Measurements from ENCODE around the gene HOXB6. TPM values are rescaled to one million over a fixed set of nuclear protein-coding genes. Genes with fewer than 3 reads are reported as not detected.
A peak's percentile ranks its signal among the peaks of the same experiment; 100 is the strongest.

HOXB6 gene
- total RNA-seq, 1 experiment from 2014 or later: 19.8 TPM

- CTCF ChIA-PET: interaction anchor here (0.6 to 0.8 kb wide), 5 partner anchors 52 to 367 kb away, joined by 3 to 5 read pairs (median 4); no protein-coding TSS in a partner anchor
Observed at GRCh38 chr17:48593840-48594537, 10.8 kb downstream of the HOXB6 start.

GRCh38 chr17:48593126-48593829 lies 11.5 kb downstream of the HOXB6 start, which contains the start of gene HOXB5:
TSS of gene HOXB5 (minus strand) at chr17:48593779. CDS start at chr17:48593682, 97 bp downstream.
- Histone ChIP-seq H3K27me3 (replicated peaks; ENCODE audit: insufficient read depth, low read depth, low read length, poor library complexity) (no peaks in the 10 kb centered on the region), H3K4me3 (ENCODE audit: low read depth, low read length, poor library complexity, severe bottlenecking) (peak within 1 kb of the TSS; percentile 5), H3K27ac (ENCODE audit: low read depth, low read length, poor library complexity, severe bottlenecking) (peak within 1 kb of the TSS; percentile 77), H3K9me3 (ENCODE audit: low read depth, low read length, poor library complexity, severe bottlenecking) (no peaks in the 10 kb centered on the region), H3K4me1 (ENCODE audit: insufficient read depth, low read length, poor library complexity, severe bottlenecking) (peaks cover 46% of the 10 kb centered on the region), H3K36me3 (ENCODE audit: insufficient read depth, low read length, poor library complexity, severe bottlenecking) (peaks cover 12% of the 10 kb centered on the region)
- no peak for TF ChIP-seq EZH2 (IDR thresholded peaks at IDR 0.05; ENCODE audit: borderline replicate concordance, low read depth, low read length, poor library complexity, severe bottlenecking)
- TF ChIP-seq, protein P1, sequence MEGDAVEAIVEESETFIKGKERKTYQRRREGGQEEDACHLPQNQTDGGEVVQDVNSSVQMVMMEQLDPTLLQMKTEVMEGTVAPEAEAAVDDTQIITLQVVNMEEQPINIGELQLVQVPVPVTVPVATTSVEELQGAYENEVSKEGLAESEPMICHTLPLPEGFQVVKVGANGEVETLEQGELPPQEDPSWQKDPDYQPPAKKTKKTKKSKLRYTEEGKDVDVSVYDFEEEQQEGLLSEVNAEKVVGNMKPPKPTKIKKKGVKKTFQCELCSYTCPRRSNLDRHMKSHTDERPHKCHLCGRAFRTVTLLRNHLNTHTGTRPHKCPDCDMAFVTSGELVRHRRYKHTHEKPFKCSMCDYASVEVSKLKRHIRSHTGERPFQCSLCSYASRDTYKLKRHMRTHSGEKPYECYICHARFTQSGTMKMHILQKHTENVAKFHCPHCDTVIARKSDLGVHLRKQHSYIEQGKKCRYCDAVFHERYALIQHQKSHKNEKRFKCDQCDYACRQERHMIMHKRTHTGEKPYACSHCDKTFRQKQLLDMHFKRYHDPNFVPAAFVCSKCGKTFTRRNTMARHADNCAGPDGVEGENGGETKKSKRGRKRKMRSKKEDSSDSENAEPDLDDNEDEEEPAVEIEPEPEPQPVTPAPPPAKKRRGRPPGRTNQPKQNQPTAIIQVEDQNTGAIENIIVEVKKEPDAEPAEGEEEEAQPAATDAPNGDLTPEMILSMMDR (conservative IDR thresholded peaks at IDR 0.05; ENCODE audit: low read depth, low read length): no peak
- BruUV-seq (replicated peaks): no TSS peak
- DNase-seq (ENCODE audit: low spot score): no peak
- intact Hi-C loops (cut with micrococcal nuclease; ENCODE audit: unreplicated experiment): no loop called here
- POLR2A ChIA-PET (ENCODE audit: low non-redundant PET): no interaction called here
- CTCF ChIA-PET: interaction anchor here (0.7 to 1.5 kb wide), 6 partner anchors 9 to 285 kb away, joined by 3 to 4 read pairs (median 3); no protein-coding TSS in a partner anchor

More at GRCh38 chr17:48593840-48594537, 10.8 kb downstream of the HOXB6 start:
- no peak for TF ChIP-seq EZH2 (IDR thresholded peaks at IDR 0.05; ENCODE audit: borderline replicate concordance, low read depth, low read length, poor library complexity, severe bottlenecking)
- TF ChIP-seq, protein P1 (conservative IDR thresholded peaks at IDR 0.05; ENCODE audit: low read depth, low read length): peak; percentile 96
- intact Hi-C loops (cut with micrococcal nuclease; ENCODE audit: unreplicated experiment): no loop called here
- Histone ChIP-seq H3K27me3 (replicated peaks; ENCODE audit: insufficient read depth, low read depth, low read length, poor library complexity) (no peaks in the 10 kb centered on the region), H3K36me3 (ENCODE audit: insufficient read depth, low read length, poor library complexity, severe bottlenecking) (peaks cover 12% of the 10 kb centered on the region), H3K4me3 (ENCODE audit: low read depth, low read length, poor library complexity, severe bottlenecking) (peak overlapping the region; percentile 5), H3K4me1 (ENCODE audit: insufficient read depth, low read length, poor library complexity, severe bottlenecking) (peaks cover 42% of the 10 kb centered on the region), H3K27ac (ENCODE audit: low read depth, low read length, poor library complexity, severe bottlenecking) (peak overlapping the region; percentile 77), H3K9me3 (ENCODE audit: low read depth, low read length, poor library complexity, severe bottlenecking) (no peaks in the 10 kb centered on the region)
- peak; percentile 93 for DNase-seq (ENCODE audit: low spot score)
- BruUV-seq (replicated peaks): no TSS peak
- POLR2A ChIA-PET (ENCODE audit: low non-redundant PET): no interaction called here

DNA sequence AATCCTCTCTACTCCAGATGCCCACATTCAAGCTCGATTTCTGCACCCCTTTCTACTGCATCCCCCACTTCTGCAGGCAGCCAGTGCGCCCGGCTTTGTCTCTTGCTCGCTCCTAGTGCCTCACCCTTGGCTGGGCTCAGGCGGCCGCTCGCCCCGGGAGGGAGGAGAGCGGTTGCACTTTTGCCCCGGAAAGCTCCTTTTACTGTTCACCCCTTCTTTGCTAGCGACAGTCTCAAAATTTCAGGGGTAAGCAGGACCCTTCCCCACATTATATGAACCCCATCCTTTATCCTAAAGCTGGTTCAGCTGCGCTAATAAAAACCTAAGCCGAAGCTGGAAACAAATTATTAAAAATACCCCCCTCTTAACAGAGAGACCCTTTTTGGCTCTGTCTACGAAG lies 12.2 kb downstream of the HOXB6 start:
- BruUV-seq (replicated peaks): no TSS peak
- no peak for TF ChIP-seq EZH2 (IDR thresholded peaks at IDR 0.05; ENCODE audit: borderline replicate concordance, low read depth, low read length, poor library complexity, severe bottlenecking)
- TF ChIP-seq, protein P1 (conservative IDR thresholded peaks at IDR 0.05; ENCODE audit: low read depth, low read length): no peak
- ChIA-PET CTCF (interaction anchor here (0.7 to 1.5 kb wide), 5 partner anchors 9 to 284 kb away, joined by 3 read pairs; no protein-coding TSS in a partner anchor), POLR2A (ENCODE audit: low non-redundant PET) (no interaction called here)
- Histone ChIP-seq H3K9me3 (ENCODE audit: low read depth, low read length, poor library complexity, severe bottlenecking) (no peaks in the 10 kb centered on the region), H3K27ac (ENCODE audit: low read depth, low read length, poor library complexity, severe bottlenecking) (no peak overlapping the region), H3K36me3 (ENCODE audit: insufficient read depth, low read length, poor library complexity, severe bottlenecking) (peaks cover 12% of the 10 kb centered on the region), H3K27me3 (replicated peaks; ENCODE audit: insufficient read depth, low read depth, low read length, poor library complexity) (no peaks in the 10 kb centered on the region), H3K4me1 (ENCODE audit: insufficient read depth, low read length, poor library complexity, severe bottlenecking) (peaks cover 48% of the 10 kb centered on the region), H3K4me3 (ENCODE audit: low read depth, low read length, poor library complexity, severe bottlenecking) (no peak overlapping the region)
- intact Hi-C loops (cut with micrococcal nuclease; ENCODE audit: unreplicated experiment): no loop called here
- no peak for DNase-seq (ENCODE audit: low spot score)
